GM19193 (cell line): ENCODE measurements around the gene CCDC93.

Experiments
- POLR2A ChIP-seq: IDR thresholded peaks from 4 replicates; pipeline ENCODE4 v1.6.1; 2011; ENCODE audit not compliant: insufficient read depth, insufficient read length; ENCODE audit errors: extremely low read depth

Gene CCDC93

GRCh38 chr2:118050974-118051373 lies 37.1 kb upstream of the CCDC93 start:
- no peak for TF ChIP-seq POLR2A

- no peak for TF ChIP-seq POLR2A
Measured at GRCh38 chr2:118050386-118050785, 36.5 kb upstream of the CCDC93 start.

- TF ChIP-seq POLR2A = no peak
Measured at GRCh38 chr2:118049816-118050140, 35.9 kb upstream of the CCDC93 start.

- TF ChIP-seq POLR2A = no peak
Measured at GRCh38 chr2:118049140-118049815, 35.4 kb upstream of the CCDC93 start.

- TF ChIP-seq POLR2A = no peak
Measured at GRCh38 chr2:118048401-118048800, 34.5 kb upstream of the CCDC93 start.

GRCh38 chr2:118047380-118047826 lies 33.5 kb upstream of the CCDC93 start:
- TF ChIP-seq POLR2A = no peak

GRCh38 chr2:118046634-118047210 lies 32.9 kb upstream of the CCDC93 start:
- TF ChIP-seq POLR2A = no peak

GRCh38 chr2:118045286-118045685 lies 31.4 kb upstream of the CCDC93 start:
- no peak for TF ChIP-seq POLR2A

- TF ChIP-seq POLR2A = no peak
Measured at GRCh38 chr2:118044854-118045253, 31.0 kb upstream of the CCDC93 start.

GRCh38 chr2:118044103-118044716 lies 30.3 kb upstream of the CCDC93 start:
- no peak for TF ChIP-seq POLR2A

- TF ChIP-seq POLR2A = no peak
Measured at GRCh38 chr2:118040891-118041290, 27.0 kb upstream of the CCDC93 start.

- no peak for TF ChIP-seq POLR2A
Measured at GRCh38 chr2:118032169-118033013, 18.5 kb upstream of the CCDC93 start.

- TF ChIP-seq POLR2A = no peak
Measured at GRCh38 chr2:118031566-118031965, 17.7 kb upstream of the CCDC93 start.

GRCh38 chr2:118029025-118029424 lies 15.2 kb upstream of the CCDC93 start:
- no peak for TF ChIP-seq POLR2A

- TF ChIP-seq POLR2A = no peak
Measured at GRCh38 chr2:118021356-118021755, 7.5 kb upstream of the CCDC93 start.
